ENCODE measurements around the gene RAP2B.
"Not testable (repeated sequence)": the region's sequence is repeated elsewhere in the genome, so short reads cannot be mapped to it uniquely, and the experiment has no call there.

The RAP2B gene

GRCh38 chr3:153161138-153161713 is 800 bp upstream of the RAP2B start:
- peak; percentile 78 to 94 (median 92) for DNase-seq

DNA sequence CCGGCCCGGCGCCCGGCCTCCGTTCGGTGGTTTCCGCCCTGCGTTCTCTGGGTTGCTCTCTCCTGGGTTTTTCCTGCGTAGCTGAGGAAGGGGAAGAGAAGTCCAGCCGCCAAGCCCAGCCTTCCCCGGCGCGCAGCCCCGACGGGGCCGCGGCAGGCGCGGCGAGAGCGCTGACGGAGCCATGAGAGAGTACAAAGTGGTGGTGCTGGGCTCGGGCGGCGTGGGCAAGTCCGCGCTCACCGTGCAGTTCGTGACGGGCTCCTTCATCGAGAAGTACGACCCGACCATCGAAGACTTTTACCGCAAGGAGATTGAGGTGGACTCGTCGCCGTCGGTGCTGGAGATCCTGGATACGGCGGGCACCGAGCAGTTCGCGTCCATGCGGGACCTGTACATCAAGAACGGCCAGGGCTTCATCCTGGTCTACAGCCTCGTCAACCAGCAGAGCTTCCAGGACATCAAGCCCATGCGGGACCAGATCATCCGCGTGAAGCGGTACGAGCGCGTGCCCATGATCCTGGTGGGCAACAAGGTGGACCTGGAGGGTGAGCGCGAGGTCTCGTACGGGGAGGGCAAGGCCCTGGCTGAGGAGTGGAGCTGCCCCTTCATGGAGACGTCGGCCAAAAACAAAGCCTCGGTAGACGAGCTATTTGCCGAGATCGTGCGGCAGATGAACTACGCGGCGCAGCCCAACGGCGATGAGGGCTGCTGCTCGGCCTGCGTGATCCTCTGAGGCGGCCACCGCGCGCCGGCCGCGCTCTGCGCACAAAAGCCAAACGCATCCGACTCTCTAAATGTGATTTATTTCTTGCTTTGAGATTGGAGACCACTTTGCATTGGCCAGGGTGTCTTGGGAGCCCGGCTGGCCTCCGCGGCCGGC is 727 bp downstream of the RAP2B start:
- peak; percentile 3 to 64 (median 49) for DNase-seq

GRCh38 chr3:153163393-153163724 is 1.3 kb downstream of the RAP2B start:
- DNase-seq = peak in 2 of 6 experiments; percentile 26 to 41

DNA sequence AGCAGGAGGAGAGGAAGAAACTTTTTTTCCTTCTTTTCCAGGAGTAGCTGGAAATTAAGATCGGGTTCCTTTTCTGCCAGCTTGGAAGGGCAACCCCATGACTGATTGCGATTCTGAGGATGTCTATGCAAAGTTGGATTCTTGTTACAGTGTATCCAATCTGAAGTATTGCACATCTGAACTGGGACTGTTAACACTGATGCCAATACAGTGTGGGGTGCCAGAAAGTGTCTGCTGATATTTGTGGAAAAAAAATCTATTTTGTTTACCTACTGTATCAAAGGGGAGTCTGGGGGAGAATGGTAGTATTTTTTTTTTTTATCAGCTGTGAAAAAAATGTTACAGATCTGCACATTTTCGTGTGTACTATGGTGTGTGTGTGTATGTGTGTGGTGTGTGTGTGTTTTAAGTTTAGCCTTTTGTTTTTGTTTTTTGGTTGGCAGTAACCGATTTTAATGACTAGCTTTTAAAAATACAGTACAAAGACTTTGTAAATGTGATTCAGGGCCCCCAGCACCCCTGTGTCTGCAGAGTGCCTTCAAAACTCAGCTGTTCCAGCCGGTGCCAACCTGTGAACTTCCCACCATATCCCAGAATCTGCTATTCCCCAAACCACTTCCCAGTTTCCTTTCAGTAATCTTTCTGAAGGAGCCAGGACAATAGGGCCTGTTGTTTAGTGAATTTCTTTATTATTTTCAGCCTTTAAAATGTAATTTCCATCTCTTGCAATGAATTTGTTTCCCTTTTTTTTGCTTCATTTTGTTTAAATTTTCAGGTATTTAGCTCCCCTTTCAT is 1.9 kb downstream of the RAP2B start:
- DNase-seq = peak in 1 of 6 experiments; percentile 23

GRCh38 chr3:153165261-153165681 is 3.2 kb downstream of the RAP2B start:
- peak in 3 of 6 experiments; percentile 52 to 68 (median 63) for DNase-seq

DNA sequence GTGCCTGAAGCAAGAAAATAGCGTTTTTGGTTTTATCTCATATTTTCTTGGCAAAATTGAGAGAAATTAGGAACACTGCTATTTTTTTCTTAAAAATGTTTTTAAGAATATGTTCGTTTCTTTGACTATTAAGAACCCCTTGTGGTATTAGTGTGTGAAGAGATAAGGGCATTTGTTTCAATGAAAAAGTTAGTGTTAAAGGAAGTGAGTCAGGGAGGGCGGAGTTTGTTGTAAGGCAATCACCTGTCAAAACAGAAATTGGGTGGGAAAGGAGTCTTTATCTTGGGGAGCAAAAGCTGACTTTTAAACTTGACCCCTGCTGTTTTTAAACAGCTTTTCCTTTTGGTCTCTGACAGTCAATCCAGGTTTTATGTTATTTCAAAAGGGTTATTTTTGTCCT is 4.2 kb downstream of the RAP2B start:
- peak in 2 of 6 experiments; percentile 4 to 13 for DNase-seq

GRCh38 chr3:153166796-153167195 is 4.8 kb downstream of the RAP2B start:
- DNase-seq = no peak

- no peak for DNase-seq
These were observed 7.9 kb downstream of the RAP2B start for GRCh38 chr3:153169793-153170383.

DNA sequence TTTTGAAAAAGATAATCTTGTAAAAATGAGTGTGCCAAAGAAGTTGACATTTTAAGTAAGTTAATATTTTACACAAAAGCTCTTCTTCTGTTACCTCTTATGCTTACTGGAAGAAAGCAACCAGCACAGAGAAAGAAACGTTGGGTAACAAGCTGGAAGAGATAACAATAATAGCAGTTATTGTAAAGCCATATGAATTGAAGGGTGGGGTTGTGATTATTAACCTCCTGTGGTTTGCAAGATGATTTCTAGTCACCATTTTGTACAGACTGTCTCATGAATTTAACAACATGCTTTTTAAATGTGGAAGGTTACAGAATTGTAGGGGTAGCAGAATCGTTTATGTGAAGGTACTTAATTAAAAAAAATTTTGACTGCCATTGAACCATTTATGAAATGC is 9.2 kb downstream of the RAP2B start:
- DNase-seq = no peak

DNA sequence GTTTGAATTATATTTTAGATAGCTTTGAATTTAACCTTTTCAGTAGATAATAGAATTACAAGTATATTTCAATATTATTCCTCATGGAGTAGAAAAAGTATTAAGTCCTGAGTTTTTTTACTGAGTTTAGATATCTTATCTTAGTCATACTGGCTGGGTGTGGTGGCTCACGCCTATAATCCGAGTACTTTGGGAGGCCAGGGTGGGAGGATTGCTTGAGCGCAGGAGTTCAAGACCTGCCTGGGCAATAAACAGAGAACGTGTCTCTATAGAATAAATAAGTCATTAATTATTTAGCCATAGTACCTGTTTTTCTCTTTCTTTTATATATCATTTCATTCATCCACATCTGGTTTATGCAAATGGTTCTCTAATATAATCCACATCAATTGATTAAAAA is 9.9 kb downstream of the RAP2B start:
- no peak for DNase-seq

DNA sequence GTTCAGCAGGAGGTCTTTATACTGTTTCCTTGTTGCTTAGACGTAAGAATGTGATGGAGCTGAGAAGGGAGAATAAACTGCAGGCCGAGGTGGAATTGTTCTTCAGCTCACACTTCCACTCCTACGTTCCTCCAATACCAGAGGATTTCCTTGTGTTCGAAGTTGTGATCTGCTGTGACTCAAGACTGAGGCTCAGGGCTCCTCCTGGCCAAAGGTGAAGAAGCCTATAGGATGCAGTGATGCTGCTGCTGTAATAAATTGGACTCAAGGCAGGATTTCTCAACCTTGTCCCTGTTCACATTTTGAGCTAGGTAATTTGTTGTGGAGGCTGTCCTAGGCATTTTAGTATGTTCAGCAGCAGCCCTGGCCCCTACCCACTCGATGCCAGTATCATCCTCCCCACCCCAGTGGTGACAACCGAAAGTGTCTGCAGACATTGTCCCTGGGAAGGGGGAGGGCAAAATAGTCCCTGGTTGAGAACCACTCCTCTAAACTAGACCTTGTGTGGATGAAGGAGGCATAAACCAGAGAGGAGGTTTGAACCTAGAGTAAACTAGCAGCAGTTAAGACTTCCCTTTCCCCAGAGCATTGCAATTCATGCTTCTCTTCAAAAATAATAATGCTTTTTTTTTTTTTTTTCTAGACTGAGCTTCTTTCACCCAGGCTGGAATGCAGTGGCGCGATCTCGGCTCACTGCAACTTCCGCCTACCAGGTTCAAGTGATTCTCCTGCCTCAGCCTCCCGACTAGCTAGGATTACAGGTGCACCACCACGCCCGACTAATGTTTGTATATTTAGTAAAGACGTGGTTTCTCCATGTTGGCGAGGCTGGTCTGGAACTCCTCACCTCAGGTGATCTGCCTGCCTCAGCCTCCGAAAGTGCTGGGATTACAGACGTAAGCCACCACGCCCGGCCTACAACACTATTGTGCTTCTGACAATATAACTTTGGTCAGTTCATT is 11.1 kb downstream of the RAP2B start:
- DNase-seq = no peak

DNA sequence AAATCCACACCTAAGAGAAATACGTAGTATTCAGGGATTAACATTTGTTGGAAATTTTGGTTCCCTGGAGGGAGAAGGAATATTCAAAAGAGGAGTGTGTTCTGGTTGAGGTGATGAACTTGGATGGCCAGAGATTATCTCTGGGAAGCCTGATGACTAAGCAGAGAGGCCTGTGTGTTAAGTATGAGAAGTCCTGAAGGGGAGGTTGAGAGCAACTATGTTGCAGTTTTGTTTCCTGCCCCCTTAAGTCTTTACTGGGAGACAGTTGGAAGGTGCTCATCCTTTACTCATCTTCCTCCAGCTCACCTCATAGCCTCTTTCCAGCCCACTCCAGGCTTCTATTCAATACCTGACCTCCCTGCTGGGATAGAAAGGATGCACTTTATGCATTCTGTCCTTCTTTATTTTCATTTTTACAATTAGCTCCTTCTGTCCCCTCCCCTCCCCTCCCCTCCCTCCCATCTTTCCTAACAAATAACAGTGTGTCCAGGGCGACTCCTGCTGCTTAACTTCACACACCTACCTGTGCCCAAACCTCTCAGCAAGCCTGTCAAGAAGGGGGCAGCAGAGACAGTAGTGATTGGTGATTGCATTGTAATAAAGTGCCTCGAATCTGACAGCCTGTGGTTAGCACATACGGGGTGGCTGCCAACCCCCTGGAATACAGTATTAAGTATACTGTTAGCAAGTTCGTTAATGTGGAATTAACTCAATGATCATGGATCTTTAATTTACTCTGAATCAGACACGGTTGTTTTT is 11.9 kb downstream of the RAP2B start:
- no peak for DNase-seq

DNA sequence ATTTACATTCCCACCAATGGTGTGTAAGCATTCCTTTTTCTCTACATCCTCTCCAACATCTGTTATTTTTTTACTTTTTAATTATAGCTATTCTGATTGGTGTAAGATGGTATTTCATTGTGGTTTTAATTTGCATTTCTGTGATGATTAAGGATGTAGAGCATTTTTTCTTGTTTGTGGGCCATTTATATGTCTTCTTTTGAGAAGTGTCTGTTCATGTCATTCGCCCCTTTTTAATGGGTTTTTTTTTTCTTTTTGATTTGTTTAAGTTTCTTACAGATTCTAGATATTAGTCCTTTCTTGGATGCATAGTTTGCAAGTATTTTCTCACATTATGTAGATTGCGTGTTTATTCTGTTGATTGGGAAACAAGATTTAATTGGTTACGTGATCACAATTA is 14.2 kb downstream of the RAP2B start:
- DNase-seq = no peak

- DNase-seq = no peak
These were observed 18.9 kb downstream of the RAP2B start for GRCh38 chr3:153180860-153181372.

GRCh38 chr3:153182501-153183293 is 20.7 kb downstream of the RAP2B start:
- no peak for DNase-seq

- no peak for DNase-seq
These were observed 28.9 kb downstream of the RAP2B start for GRCh38 chr3:153190923-153191322.

DNA sequence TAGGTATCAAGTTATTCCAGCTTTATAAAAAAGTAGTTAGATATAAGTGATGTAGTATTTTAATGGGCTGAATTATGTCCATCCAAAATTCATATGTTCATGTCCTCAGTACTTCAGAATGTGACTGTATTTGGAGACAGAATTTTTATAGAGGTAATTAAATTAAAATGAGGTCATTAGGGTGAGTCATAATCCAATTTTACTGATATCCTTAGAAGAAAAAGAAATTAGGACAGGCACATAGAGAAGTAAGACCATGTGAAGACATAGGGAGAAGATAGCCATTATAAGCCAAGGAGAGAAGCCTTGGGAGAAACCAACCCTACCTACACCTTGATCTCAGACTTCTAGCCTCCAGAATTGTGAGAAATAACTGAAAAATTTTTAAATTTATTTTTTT is 30.3 kb downstream of the RAP2B start:
- DNase-seq = no peak

GRCh38 chr3:153193786-153194476 is 31.9 kb downstream of the RAP2B start:
- DNase-seq = not testable (repeated sequence)

- no peak for DNase-seq
These were observed 33.4 kb downstream of the RAP2B start for GRCh38 chr3:153195349-153195879.

All from stimulated activated naive CD4-positive, alpha-beta T cell (primary cell).